Cardiac fibroblast (primary cell): ENCODE data around the gene ITGA3.

Experiments
- DNase-seq, 2 donors: peaks; one replicate each; pipeline versions ENCODE4 v3.0.0 to v3.0.0-alpha.2; 2010; ENCODE audit warnings: low read depth in 2 of 2
- H3K4me3 ChIP-seq, 2 donors: replicated peaks in 1 of 2; 1 replicate in 1 of 2; 2 replicates in 1 of 2; pipeline ENCODE4 v1.5.1; 2011; ENCODE audit warnings: low read depth in 2 of 2, low read length in 2 of 2, mild to moderate bottlenecking in 2 of 2, moderate library complexity in 1 of 2
- CTCF ChIP-seq: IDR thresholded peaks from one replicate; pipeline ENCODE4 v1.5.1; 2011; ENCODE audit warnings: low read depth, mild to moderate bottlenecking, low read length, inconsistent platforms

ITGA3 gene

GRCh38 chr17:50062293-50063243 lies 6.7 kb downstream of the ITGA3 start:
- no peak for TF ChIP-seq CTCF
- H3K4me3 ChIP-seq = no peak overlapping the region

GRCh38 chr17:50063561-50064252 lies 7.8 kb downstream of the ITGA3 start:
- DNase-seq = peak; percentile 23 to 77
- no peak overlapping the region for H3K4me3 ChIP-seq
- no peak for TF ChIP-seq CTCF

More at GRCh38 chr17:50062293-50063243, 6.7 kb downstream of the ITGA3 start:
- peak; percentile 89 to 90 for DNase-seq

GRCh38 chr17:50064253-50065001 lies 8.5 kb downstream of the ITGA3 start:
- no peak for TF ChIP-seq CTCF
- H3K4me3 ChIP-seq = no peak overlapping the region
- DNase-seq = peak; percentile 94 to 98

GRCh38 chr17:50065056-50065455 lies 9.1 kb downstream of the ITGA3 start:
- no peak for DNase-seq
- no peak for TF ChIP-seq CTCF
- H3K4me3 ChIP-seq = no peak overlapping the region

- DNase-seq = no peak
- TF ChIP-seq CTCF = no peak
These were observed 11.1 kb downstream of the ITGA3 start for GRCh38 chr17:50066995-50067394.

GRCh38 chr17:50067996-50068395 lies 12.1 kb downstream of the ITGA3 start:
- DNase-seq = no peak
- no peak for TF ChIP-seq CTCF
- H3K4me3 ChIP-seq = no peak overlapping the region

More at GRCh38 chr17:50066995-50067394, 11.1 kb downstream of the ITGA3 start:
- H3K4me3 ChIP-seq = no peak overlapping the region
